Adipose tissue (tissue), 3 donors: ENCODE data around the gene LRRC39. TPM values are rescaled to one million over a fixed set of nuclear protein-coding genes. Genes with fewer than 3 reads are reported as not detected.

Source experiments
- H3K27ac ChIP-seq: one replicate; pipeline ENCODE4 v1.5.1; 2013; ENCODE audit warnings: low read depth, low read length
- WGBS, 3 donors: extraction: QIAGEN DNeasy Blood & Tissue Kit; methylation state at CpG; one replicate each; pipeline ENCODE4 v1.1.7; 2013; 5-methylcytosine and 5-hydroxymethylcytosine counted together
- polyA plus RNA-seq, 3 donors: library from polyadenylated mRNA; stranded (reverse); fragments of 200-250 nt; gene quantifications; one replicate each; pipeline ENCODE4 v1.2.3, GENCODE V29; 2013
- donor health status: healthy with polysubstance abuse.
- donor health status: Bipolar disorder and iron deficiency.
- donor health status: healthy.

The LRRC39 gene
- polyA plus RNA-seq, 3 donors: 0.35 to 1.1 (median 1.0) TPM

- 58 to 73% (median 59%) methylated on average over 2 of the region's 2 CpGs for WGBS, 3 donors
- H3K27ac ChIP-seq: no peak overlapping the region
These were observed 13.8 kb downstream of the LRRC39 start for GRCh38 chr1:100164216-100164615.

- no peak overlapping the region for H3K27ac ChIP-seq
These were observed 15.2 kb downstream of the LRRC39 start for GRCh38 chr1:100162881-100163280.

GRCh38 chr1:100152271-100152670 lies 25.8 kb downstream of the LRRC39 start:
- H3K27ac ChIP-seq: no peak overlapping the region
- WGBS, 3 donors: 73 to 89% (median 78%) methylated on average over 4 of the region's 4 CpGs

- WGBS, 3 donors: 50 to 74% (median 66%) methylated on average over 2 of the region's 2 CpGs
These were observed 26.4 kb downstream of the LRRC39 start for GRCh38 chr1:100151679-100152078.

GRCh38 chr1:100147875-100148274 lies 30.2 kb downstream of the LRRC39 start:
- no peak overlapping the region for H3K27ac ChIP-seq
- 91 to 93% (median 93%) methylated on average over 4 of the region's 4 CpGs for WGBS, 3 donors

More at GRCh38 chr1:100151679-100152078, 26.4 kb downstream of the LRRC39 start:
- no peak overlapping the region for H3K27ac ChIP-seq

GRCh38 chr1:100146958-100147357 lies 31.1 kb downstream of the LRRC39 start:
- H3K27ac ChIP-seq: no peak overlapping the region
- 91 to 99% (median 97%) methylated on average over 1 of the region's 1 CpG for WGBS, 3 donors

- 82 to 94% (median 93%) methylated on average over 3 of the region's 3 CpGs for WGBS, 3 donors
- H3K27ac ChIP-seq: no peak overlapping the region
These were observed 32.9 kb downstream of the LRRC39 start for GRCh38 chr1:100145116-100145515.

GRCh38 chr1:100142343-100142742 lies 35.7 kb downstream of the LRRC39 start:
- WGBS, 3 donors: 76 to 85% (median 81%) methylated on average over 3 of the region's 3 CpGs
- no peak overlapping the region for H3K27ac ChIP-seq

- H3K27ac ChIP-seq: no peak overlapping the region
- 82 to 94% (median 92%) methylated on average over 4 of the region's 4 CpGs for WGBS, 3 donors
These were observed 36.9 kb downstream of the LRRC39 start for GRCh38 chr1:100141192-100141591.

- H3K27ac ChIP-seq: no peak overlapping the region
- 93 to 100% (median 98%) methylated on average over 2 of the region's 2 CpGs for whole genome bisulfite sequencing, 3 donors
These were observed 40.5 kb downstream of the LRRC39 start for GRCh38 chr1:100137602-100138001.

GRCh38 chr1:100134872-100135271 lies 43.2 kb downstream of the LRRC39 start:
- WGBS, 3 donors: 73 to 80% (median 75%) methylated on average over 3 of the region's 3 CpGs
- H3K27ac ChIP-seq: no peak overlapping the region

- WGBS, 3 donors: 0 to 1% (median 0%) methylated on average over 56 to 57 of the region's 57 CpGs
- peak within 1 kb of the TSS; percentile 19 for H3K27ac ChIP-seq
These were observed 45.2 kb downstream of the LRRC39 start, which contains the start of the genes SASS6 and TRMT13 for GRCh38 chr1:100132566-100133477. SASS6 (minus strand) TSS chr1:100132930; CDS start chr1:100132814, 116 bp downstream. TRMT13 (plus strand) TSS chr1:100133163; CDS start chr1:100133169, 6 bp downstream.

- no peak overlapping the region for H3K27ac ChIP-seq
- 68 to 81% (median 81%) methylated on average over 8 of the region's 8 CpGs for WGBS, 3 donors
These were observed 46.4 kb downstream of the LRRC39 start for GRCh38 chr1:100131623-100132022.

GRCh38 chr1:100130552-100131077 lies 47.4 kb downstream of the LRRC39 start:
- H3K27ac ChIP-seq: no peak overlapping the region
- 73 to 80% (median 79%) methylated on average over 5 of the region's 5 CpGs for WGBS, 3 donors

- 70 to 79% (median 76%) methylated on average over 1 of the region's 1 CpG for WGBS, 3 donors
- no peak overlapping the region for H3K27ac ChIP-seq
These were observed 50.8 kb downstream of the LRRC39 start for GRCh38 chr1:100127226-100127625.

- 87 to 92% (median 89%) methylated on average over 1 of the region's 1 CpG for WGBS, 3 donors
- H3K27ac ChIP-seq: no peak overlapping the region
These were observed 55.9 kb downstream of the LRRC39 start for GRCh38 chr1:100122177-100122576.

- 97 to 98% (median 97%) methylated on average over 4 of the region's 4 CpGs for WGBS, 3 donors
- H3K27ac ChIP-seq: no peak overlapping the region
These were observed 62.5 kb downstream of the LRRC39 start for GRCh38 chr1:100115524-100115923.

GRCh38 chr1:100109554-100110066 lies 68.4 kb downstream of the LRRC39 start:
- H3K27ac ChIP-seq: no peak overlapping the region

- 75 to 94% (median 89%) methylated on average over 4 of the region's 4 CpGs for WGBS, 3 donors
- no peak overlapping the region for H3K27ac ChIP-seq
These were observed 70.4 kb downstream of the LRRC39 start for GRCh38 chr1:100107696-100108095.
